SK-MEL-5 (cell line): ENCODE measurements around the gene SLC17A9. TPM values are rescaled to one million over a fixed set of nuclear protein-coding genes. Genes with fewer than 3 reads are reported as not detected.

Source experiments
- DNase-seq: peaks from one replicate; pipeline ENCODE4 v3.0.0-alpha.2; 2016; ENCODE audit warnings: low read depth, low spot score
- in situ Hi-C: cut with HindIII; loops from 2 replicates; pipeline ENCODE4 v1.10.0; 2016; ENCODE audit warnings: low sequenced_read_pairs, high pct_unique_total_duplicates, low pct_unique_long_range_greater_than_20kb
- total RNA-seq: library from RNA; depleted of rRNA; stranded (reverse); fragments of >200 nt; shearing (Covaris generic); gene quantifications from 2 replicates; pipeline ENCODE4 v1.2.3, GENCODE V29; 2014

SLC17A9 gene
- total RNA-seq, 1 experiment from 2014 or later = not detected

DNA sequence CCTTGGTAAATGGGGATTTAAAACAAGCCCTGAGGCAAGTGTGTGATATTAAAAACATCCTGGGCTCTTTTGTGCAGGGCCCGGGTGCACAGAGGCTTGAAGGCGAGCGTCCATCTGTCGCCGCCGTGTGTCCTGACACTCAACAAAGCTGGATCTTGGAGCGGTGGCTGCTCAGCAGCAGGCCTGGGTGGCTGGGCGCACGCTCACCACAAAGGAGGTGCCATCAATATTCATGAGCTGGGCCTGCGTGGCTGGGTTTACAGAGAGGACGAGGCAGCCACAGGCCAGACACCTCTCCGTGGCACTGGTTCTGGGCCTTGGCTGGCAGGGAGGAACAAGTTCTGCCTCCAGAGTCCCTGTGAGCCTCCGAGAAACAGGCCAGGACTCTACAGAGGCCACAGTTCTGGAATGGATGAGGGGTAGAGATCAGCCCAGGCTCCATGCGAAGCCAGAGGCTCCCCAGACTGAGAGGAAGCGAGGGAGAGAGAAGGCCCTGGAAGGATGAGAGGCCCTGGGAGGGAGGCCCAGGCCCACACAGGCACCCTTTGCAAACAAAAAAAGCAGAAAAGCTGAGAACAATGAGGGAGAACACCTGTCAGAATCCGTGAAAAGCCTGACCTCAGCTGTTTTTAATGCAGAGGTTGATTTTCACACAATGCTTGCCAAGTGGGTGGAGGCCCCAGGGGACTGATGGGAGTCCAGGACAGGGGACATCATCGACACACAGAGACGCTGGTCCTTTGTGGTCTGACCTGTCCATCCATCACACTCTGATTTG lies 32.3 kb downstream of the SLC17A9 start:
- in situ Hi-C loops = no loop called here
- DNase-seq = no peak

DNA sequence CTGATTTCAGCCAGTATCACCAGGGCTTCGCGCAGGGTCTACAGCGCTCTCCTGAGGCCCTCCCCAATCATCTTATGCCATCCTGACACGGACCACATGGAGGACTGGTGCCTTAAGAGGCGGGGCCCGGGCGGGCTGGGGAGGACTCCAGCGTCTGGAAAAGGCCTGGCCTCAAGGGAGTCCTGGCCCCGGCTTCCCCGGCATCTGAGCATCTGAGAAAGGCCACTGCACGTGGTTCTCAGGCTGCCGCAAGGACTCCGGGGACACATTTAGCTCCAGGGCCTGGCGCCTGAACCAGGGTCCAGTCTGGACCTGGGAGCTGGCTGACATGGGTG lies 32.9 kb downstream of the SLC17A9 start:
- no peak for DNase-seq
- in situ Hi-C loops = no loop called here

DNA sequence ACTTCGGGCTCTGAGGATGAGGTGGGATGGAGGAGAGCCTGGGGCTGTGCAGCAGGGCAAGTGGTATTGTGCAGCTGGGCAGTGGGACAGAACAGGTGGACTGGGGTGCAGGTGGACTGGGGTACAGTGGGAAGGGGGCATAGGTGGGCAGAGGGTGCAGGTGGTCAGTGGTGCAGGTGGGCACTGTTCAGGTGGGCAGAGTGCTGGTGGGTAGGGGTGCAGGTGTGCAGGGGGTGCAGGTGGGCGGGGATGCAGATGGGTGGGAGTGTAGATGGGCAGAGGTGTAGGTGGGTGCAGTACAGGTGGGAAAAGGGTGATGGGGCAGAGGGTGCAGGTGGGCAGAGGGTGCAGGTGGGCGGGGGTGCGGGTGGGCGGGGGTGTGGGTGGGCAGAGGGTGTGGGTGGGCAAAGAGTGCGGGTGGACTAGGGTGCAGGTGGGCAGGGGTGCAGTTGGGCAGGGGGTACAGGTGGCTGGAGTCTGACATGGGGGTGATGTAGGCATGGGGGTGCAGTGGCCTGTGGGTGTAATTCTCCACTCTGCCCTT lies 33.8 kb downstream of the SLC17A9 start:
- in situ Hi-C loops = no loop called here
- DNase-seq = no peak

DNA sequence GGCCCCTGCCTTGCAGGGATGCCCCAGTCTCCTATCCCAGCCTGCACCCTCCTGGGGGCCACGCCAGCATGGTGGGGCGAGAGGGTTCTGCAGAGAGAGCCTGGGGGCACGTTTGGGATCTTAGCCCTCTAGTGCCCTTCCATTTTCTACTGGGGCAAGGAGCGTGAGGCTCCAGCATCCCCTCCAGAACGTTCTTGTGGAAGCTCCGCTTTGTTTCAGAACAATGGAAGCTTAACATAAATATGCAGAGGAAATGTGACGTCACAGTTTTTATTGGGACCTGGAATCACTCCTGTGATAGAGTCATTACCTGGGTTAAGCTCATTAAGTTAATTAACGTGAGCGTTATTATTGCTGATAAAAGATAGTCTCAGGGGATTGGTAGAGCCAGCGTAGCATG lies 34.6 kb downstream of the SLC17A9 start:
- in situ Hi-C loops = no loop called here
- DNase-seq = no peak

DNA sequence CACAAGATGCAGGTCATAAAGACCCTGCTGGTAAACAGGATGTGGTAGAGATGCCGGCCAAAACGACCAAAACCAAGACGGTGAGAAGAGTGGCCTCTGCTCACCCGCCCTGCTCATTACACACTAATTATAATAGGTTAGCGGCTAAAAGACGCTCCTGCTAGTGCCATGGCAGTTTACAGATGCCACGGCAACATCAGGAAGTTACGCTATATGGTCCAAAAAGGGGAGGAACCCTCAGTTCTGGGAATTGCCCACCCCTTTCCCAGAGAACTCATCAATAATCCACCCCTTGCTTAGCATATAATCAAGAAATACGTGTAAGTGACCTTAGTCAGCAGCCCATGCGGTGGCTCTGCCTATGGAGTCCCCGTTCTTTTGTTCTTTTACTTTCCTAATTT lies 36.7 kb downstream of the SLC17A9 start:
- no peak for DNase-seq
- in situ Hi-C loops = no loop called here

DNA sequence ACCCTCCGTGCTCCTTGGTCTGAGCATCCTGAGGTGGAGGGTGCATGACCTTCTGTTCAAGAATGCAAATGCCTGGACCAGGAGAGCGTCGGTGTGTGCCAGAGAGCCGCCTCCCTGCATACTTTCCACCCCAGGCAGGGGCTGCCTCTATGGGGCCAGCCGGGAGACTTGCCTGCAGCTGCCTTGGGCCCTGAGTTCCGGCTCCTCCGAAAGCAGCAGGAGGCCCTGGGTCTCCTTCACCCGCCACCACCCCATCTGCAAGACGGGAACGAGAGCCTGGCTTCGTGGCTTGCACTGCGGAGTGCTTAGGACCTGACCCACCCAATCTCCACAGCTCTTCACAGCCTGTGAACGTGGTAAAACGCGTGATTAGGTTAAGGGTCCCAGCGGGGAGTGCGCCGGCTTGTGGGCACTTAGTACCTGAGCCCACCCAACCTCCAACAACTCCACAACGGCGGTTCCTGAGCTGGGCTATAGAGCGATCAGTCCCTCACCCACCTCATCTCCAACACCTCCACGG lies 37.9 kb downstream of the SLC17A9 start:
- in situ Hi-C loops = no loop called here
- no peak for DNase-seq

DNA sequence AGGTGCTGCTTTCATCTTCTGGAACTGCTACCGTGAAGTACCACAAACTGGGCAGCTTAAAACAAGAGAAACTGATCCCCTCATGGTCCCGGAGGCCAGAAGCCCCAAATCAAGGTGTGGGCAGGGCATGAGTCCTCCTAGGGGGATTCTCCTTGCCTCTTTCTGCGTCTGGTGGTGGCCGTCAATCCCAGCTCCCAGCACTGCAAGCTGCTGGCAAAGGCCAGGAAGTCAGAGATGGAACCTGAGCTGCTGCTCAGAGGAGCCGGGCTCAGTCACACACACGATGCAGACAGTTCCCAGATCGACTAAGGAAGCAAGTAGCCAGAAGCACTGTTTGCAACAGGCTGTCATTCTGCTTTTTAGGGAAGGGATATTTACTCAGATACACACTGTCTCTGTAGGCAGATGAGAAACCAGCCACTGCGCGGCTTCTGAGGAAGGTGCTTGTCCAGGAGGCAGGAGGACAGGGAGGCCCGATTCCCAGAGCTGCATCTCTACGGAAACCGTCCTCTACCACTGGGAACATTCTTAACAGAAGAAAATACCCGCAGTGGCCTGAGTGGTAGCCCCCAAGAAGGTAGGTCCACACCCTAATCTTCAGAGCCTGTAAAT lies 38.8 kb downstream of the SLC17A9 start:
- in situ Hi-C loops = no loop called here
- DNase-seq = no peak

DNA sequence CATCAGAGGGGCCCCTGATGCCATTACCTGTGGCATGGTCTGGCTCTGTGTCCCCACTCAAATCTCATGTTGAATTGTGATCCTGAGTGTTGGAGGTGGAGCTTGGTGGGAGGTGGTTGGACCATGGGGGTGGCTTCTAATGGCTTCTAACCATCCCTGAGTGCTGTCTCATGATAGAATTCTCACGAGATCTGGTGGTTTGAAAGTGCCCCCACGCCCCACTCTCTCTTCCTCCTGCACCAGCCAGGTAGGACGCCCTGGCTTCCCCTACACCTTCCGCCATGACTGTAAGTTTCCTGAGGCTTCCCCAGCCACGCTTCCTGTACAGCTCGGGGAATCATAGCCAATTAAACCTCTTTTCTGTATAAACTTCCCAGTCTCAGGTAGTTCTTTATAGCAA lies 39.4 kb downstream of the SLC17A9 start:
- no peak for DNase-seq
- in situ Hi-C loops = no loop called here

DNA sequence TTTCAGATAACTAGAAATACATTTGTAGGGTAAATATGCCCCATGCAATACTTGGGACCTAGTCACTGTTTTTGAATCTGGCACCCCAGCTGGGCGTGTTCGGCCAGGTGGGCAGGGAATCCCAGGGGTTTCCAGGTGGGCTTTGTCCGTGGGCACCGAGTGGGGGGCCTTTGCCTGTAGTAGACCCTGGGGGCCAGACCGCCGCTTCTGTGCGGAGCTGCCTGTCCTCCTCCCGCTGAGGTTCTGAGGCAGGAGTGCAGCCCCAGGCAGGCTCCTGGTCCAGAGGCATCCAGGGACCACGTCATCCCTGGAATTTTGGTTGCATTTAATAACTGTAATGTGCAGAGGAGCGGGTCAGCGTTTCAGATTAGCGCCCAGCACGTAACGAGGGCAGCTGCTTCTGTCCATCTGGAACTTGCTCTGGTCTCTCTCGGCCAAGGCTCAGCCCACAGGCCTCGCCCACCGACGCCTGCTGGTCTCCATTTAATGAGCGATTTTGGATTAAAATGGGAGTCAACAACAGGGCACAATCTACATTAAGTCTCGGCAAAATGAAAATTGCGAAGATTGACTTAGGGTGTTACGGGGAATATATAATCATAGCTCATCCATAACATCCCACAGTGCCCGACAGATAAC lies 41.5 kb downstream of the SLC17A9 start:
- DNase-seq = no peak
- in situ Hi-C loops = no loop called here

DNA sequence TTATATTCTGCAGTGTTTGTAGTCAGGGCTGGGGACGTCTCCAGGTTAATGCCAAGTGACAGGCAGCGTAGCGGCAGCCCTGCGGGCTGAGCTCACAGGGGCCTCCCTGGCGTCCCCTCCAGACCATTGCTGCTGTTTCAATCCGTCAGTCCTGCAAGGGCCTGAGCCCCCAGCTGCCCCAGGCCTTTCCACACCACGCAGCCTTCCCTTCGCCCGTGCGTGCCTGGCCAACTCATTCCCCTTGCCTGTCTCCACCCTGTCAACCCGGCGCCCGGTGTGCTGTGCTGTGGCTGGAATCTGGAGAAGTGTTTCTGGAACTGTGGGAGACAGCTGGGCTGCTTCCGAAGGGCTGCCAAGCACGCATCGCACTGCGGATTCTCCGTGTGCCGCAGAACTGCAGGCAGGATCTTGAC lies 42.4 kb downstream of the SLC17A9 start:
- in situ Hi-C loops = no loop called here
- DNase-seq = no peak

DNA sequence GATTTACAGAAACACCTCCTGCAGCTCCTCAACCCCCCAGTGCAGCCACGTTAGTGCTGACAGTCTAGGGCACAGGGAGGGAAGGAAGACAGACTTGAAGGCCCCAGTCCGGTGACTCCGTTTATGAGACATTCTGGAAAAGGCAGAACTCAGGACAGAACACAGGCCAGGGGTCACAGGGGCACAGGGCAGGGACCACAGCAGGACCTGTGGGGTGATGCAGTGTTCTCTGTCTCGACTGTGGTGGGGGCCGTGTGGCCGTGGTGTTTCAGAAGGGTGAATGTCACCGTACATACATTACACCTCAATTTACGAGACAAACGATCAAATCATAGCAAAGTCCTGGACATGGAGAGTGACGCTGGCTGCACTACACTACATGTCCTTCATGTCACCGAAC lies 43.0 kb downstream of the SLC17A9 start:
- in situ Hi-C loops = no loop called here
- no peak for DNase-seq

DNA sequence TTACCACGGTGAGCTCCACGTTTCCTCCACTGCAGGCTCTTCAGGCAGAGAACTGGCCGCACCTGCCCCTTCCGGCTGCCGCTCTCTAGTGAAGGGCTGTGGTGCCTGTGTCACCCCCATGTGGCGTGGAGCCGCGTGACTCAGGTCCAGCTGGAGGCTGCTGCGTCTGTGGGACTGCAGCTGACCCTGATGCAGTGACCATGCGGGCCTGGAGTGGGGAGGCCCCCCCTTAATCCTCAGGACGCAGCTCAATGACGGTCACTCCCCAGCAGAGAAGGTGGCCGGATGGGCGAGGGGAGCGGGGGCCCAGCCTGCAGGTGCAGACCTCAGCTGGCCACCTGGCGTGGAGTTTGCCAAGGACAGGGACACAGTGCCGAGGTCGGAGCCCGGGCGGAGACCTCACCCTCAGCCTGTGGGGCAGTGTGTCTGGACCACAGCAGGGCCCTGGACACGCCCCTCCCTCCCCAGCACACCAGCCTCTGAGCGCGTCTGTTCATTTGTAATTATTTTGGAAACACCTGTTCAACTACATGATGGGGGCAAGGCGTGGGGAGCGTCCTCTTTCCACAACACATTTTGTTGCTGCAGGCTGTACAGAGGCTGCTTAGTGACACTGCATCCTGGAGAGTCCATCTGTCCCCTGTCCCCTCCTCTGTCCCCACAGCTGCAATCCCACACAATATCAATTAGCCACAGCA lies 43.5 kb downstream of the SLC17A9 start:
- DNase-seq = no peak
- in situ Hi-C loops = no loop called here

DNA sequence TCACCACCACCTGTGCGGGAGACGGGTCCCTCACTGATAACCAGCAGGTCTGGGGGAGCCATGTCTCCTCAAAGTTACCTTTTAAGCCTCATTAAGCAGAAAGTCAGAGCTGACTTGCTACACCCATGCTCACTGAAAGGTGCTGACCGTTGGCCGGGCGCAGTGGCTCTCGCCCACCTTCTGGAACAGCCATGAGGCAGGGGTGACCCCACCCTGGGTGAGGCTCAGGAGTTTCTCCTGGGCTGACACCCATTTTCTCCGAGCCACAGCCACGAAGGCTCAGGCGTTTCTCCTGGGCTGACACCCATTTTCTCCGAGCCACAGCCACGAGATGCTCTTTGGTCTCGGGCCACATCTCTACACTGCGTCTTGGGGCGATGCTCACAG lies 44.1 kb downstream of the SLC17A9 start:
- DNase-seq = no peak
- in situ Hi-C loops = no loop called here

DNA sequence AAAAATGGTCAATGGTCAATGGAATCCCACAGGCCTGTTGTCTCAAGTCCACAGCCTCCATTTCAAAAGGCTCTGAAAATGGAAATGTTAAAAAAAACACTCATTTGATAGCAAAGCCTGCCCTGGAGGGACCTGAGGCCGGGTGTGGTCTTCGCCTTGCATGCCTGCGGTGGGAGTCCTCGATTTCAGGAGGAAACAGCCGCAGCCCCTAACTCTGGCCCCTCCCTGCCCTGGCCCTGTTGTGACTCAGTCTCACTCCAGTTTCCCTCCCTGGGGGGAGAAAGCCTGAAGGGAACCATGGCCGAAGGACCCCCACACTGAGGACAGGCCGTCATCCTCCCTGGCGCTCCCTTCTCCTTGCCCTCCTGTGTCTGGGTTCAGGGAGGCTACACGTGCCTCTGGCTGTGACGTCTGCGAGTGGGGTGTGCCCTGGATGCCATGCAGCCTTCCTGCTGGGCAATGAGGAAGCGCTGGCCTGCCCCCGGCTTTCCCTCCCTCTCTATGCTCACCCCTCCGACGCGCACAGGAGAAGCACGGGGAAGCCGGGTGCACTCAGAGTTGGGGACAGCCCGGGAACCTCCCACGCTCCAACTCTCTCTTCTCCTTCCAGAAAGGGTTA lies 45.0 kb downstream of the SLC17A9 start:
- in situ Hi-C loops = no loop called here

DNA sequence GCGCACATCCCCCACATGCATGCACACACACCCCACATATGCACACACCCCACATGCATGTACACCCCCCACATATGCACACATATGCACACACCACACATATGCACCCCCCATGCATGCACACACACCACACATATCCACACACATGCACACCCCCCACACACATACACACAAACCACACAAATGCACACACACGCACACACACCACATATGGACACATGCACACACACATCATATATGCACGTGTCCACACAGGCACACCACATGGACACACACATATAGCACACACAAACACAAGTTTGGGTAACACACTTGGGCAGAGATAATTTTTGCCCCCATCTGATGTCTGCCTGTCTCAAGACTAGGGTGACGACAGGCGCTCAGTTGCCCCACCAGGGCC lies 45.9 kb downstream of the SLC17A9 start:
- in situ Hi-C loops = no loop called here
- DNase-seq = no peak

More for the DNA sequence above, 45.0 kb downstream of the SLC17A9 start:
- DNase-seq = no peak

DNA sequence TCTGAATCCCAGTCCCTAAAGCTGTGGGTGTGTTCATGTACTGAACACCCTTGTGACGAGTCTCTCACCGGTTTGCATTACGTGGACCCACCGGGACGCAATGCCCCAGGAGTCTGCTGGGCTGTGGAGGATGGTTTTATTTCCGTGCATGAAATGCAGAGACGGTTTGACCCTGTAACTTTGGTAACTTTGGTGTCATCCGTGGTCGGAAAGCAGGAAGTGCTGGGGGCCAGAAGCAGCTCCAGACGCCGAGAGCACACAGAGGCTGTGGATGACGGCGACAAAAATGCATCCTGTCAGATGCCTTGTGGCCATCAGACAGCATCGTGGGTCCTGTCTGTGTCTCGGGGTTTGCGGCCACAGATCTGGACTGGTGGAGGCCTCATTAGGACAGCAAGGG lies 47.1 kb downstream of the SLC17A9 start:
- no peak for DNase-seq
- in situ Hi-C loops = no loop called here

DNA sequence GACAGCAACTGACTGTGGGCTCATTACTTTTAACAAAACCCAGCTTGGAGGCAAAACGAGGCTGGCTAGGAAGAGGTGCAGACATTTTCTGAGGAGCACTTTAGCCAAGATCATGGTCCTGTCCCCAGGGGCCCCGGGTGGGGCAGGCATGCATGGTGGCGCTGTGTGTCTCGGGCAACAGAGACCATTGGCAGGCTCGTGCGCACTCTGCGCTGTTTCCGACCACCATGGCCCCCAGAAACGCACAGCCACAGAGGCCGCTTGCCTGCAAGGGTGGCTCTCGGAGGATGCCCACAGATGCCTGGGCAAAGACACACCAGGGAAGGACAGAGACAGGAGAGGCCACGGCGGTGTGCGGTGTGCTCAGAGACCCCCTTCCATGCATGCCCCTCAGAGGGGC lies 47.5 kb downstream of the SLC17A9 start:
- DNase-seq = no peak
- in situ Hi-C loops = no loop called here

DNA sequence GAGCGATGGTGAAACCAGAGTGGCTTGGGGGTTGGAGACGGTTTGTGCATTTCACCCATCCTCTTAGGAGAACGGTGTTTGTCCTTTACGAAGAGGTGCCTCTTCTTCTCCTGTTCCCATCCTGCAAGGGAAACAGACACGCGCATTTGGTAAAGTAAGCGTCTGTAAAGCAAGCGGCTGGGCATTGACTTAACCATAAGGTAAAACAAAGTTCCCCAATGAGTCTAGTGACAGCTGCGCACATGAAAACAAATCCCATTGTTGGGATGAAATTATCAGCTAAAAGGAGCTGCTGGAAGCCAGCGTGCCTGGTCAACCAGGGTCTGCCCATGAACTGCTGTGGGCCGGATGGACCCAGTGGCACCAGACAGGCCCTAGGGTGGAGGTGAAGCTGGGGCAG lies 48.4 kb downstream of the SLC17A9 start:
- no peak for DNase-seq
- in situ Hi-C loops = no loop called here
